ENCODE data around the gene SLC8A1. TPM values are rescaled to one million over a fixed set of nuclear protein-coding genes. Genes with fewer than 3 reads are reported as not detected.

Gene SLC8A1
- total and polyA plus RNA-seq, 2 of the 13 experiments (the other 11 are each of a cell fraction or from before 2014, with no cell fraction given): not detected

DNA sequence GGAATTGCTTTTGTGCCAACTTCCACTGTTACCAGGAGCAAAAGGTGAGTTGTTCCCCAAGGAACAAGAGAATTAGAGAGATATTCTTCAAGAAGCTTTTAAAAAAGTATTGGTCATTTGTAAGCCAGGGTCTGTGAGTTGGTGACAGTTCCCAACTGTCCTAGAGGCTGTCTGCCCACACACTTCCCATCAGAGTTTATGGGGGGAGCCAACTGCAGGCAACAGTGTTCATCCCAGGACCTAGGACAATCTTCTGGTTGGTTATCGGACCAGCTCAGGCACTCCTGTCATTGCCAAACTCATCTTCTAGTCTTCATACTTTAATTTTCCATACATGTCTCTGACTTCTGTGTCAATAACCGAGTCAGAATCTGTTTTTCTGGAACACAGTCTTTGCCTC is 47.5 kb upstream of the SLC8A1 start:
- no peak for FAIRE-seq

More for the DNA sequence above, 47.5 kb upstream of the SLC8A1 start:
- Histone ChIP-seq H3K27me3 (ENCODE audit: control insufficient read depth in 1 of 2, insufficient read depth in 2 of 2, low read length in 2 of 2) (no peaks in the 10 kb centered on the region), H3K9ac (ENCODE audit: insufficient read depth, low read depth, low read length) (no peak overlapping the region), H3K4me2 (ENCODE audit: low read depth, low read length) (no peak overlapping the region), H3K9me3 (ENCODE audit: low read length) (no peaks in the 10 kb centered on the region), H4K20me1 (ENCODE audit: insufficient read depth, low read length) (no peaks in the 10 kb centered on the region), H3K79me2 (ENCODE audit: insufficient read depth, low read length) (no peaks in the 10 kb centered on the region), H3K27ac (ENCODE audit: extremely low read length, insufficient read depth, low read length) (no peak overlapping the region), H2AFZ (ENCODE audit: low read length) (no peak overlapping the region), H3K4me1 (ENCODE audit: insufficient read depth, low read length) (no peaks in the 10 kb centered on the region), H3K4me3 (replicated peaks in 1 of 3; ENCODE audit: insufficient read depth in 1 of 3, low read depth in 2 of 3, low read length in 3 of 3) (no peak overlapping the region), H3K36me3 (replicated peaks in 1 of 2; ENCODE audit: control insufficient read depth in 1 of 2, insufficient read depth in 2 of 2, low read length in 2 of 2) (no peaks in the 10 kb centered on the region)
- DNase-seq (ENCODE audit: low spot score) (no peak), ATAC-seq (no peak)
- no peak for TF ChIP-seq KDM4B (CRISPR knock-in tag; IDR thresholded peaks at IDR 0.05)
- no peak for TF ChIP-seq ZNF230 (CRISPR knock-in tag; IDR thresholded peaks at IDR 0.05)
- no peak for TF ChIP-seq NCOR1 (IDR thresholded peaks at IDR 0.05; ENCODE audit: borderline replicate concordance, low read length)
- TF ChIP-seq DNMT1 (CRISPR knock-in tag; IDR thresholded peaks at IDR 0.05): no peak
- TF ChIP-seq, protein P1, sequence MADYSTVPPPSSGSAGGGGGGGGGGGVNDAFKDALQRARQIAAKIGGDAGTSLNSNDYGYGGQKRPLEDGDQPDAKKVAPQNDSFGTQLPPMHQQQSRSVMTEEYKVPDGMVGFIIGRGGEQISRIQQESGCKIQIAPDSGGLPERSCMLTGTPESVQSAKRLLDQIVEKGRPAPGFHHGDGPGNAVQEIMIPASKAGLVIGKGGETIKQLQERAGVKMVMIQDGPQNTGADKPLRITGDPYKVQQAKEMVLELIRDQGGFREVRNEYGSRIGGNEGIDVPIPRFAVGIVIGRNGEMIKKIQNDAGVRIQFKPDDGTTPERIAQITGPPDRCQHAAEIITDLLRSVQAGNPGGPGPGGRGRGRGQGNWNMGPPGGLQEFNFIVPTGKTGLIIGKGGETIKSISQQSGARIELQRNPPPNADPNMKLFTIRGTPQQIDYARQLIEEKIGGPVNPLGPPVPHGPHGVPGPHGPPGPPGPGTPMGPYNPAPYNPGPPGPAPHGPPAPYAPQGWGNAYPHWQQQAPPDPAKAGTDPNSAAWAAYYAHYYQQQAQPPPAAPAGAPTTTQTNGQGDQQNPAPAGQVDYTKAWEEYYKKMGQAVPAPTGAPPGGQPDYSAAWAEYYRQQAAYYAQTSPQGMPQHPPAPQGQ (CRISPR knock-in tag; IDR thresholded peaks at IDR 0.05; ENCODE audit: borderline replicate concordance): no peak
- no peak for TF ChIP-seq MAZ (IDR thresholded peaks at IDR 0.05; ENCODE audit: borderline replicate concordance, low read depth, low read length)
- no peak for TF ChIP-seq MAZ (CRISPR knock-in tag; IDR thresholded peaks at IDR 0.05; ENCODE audit: low read depth)
- no peak for TF ChIP-seq HOXA5 (CRISPR knock-in tag; IDR thresholded peaks at IDR 0.05)
- TF ChIP-seq, protein P2, sequence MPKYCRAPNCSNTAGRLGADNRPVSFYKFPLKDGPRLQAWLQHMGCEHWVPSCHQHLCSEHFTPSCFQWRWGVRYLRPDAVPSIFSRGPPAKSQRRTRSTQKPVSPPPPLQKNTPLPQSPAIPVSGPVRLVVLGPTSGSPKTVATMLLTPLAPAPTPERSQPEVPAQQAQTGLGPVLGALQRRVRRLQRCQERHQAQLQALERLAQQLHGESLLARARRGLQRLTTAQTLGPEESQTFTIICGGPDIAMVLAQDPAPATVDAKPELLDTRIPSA (CRISPR knock-in tag; IDR thresholded peaks at IDR 0.05; ENCODE audit: borderline replicate concordance): no peak
- no peak for TF ChIP-seq SMYD3 (CRISPR knock-in tag; IDR thresholded peaks at IDR 0.05)
- TF ChIP-seq, protein P3, sequence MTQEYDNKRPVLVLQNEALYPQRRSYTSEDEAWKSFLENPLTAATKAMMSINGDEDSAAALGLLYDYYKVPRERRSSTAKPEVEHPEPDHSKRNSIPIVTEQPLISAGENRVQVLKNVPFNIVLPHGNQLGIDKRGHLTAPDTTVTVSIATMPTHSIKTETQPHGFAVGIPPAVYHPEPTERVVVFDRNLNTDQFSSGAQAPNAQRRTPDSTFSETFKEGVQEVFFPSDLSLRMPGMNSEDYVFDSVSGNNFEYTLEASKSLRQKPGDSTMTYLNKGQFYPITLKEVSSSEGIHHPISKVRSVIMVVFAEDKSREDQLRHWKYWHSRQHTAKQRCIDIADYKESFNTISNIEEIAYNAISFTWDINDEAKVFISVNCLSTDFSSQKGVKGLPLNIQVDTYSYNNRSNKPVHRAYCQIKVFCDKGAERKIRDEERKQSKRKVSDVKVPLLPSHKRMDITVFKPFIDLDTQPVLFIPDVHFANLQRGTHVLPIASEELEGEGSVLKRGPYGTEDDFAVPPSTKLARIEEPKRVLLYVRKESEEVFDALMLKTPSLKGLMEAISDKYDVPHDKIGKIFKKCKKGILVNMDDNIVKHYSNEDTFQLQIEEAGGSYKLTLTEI (CRISPR knock-in tag; conservative IDR thresholded peaks at IDR 0.05): no peak
- no peak for TF ChIP-seq ZNF790 (CRISPR knock-in tag; IDR thresholded peaks at IDR 0.05; ENCODE audit: borderline replicate concordance)
- TF ChIP-seq RFXANK (CRISPR knock-in tag; IDR thresholded peaks at IDR 0.05): no peak
- TF ChIP-seq HHEX (CRISPR knock-in tag; IDR thresholded peaks at IDR 0.05): no peak
- no peak for TF ChIP-seq ZNF160 (CRISPR knock-in tag; IDR thresholded peaks at IDR 0.05)
- TF ChIP-seq ZNF446 (CRISPR knock-in tag; IDR thresholded peaks at IDR 0.05): no peak
- TF ChIP-seq SUZ12 (IDR thresholded peaks at IDR 0.05; ENCODE audit: low read depth, low read length): no peak
- no peak for TF ChIP-seq NAIF1 (CRISPR knock-in tag; IDR thresholded peaks at IDR 0.05; ENCODE audit: borderline replicate concordance)
- TF ChIP-seq ZNF772 (CRISPR knock-in tag; IDR thresholded peaks at IDR 0.05): no peak
- no peak for TF ChIP-seq ZNF709 (CRISPR knock-in tag; IDR thresholded peaks at IDR 0.05)
- TF ChIP-seq, protein P4, sequence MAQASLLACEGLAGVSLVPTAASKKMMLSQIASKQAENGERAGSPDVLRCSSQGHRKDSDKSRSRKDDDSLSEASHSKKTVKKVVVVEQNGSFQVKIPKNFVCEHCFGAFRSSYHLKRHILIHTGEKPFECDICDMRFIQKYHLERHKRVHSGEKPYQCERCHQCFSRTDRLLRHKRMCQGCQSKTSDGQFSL (CRISPR knock-in tag; IDR thresholded peaks at IDR 0.05): no peak
- in situ Hi-C loops (cut with HindIII; ENCODE audit: extremely low pct_ligation_motif_present, low pct_unique_long_range_greater_than_20kb): no loop called here
- no TSS peak for BruUV-seq (replicated peaks)
- ChIA-PET CTCF (ENCODE audit: low intra/inter-chr PET ratio, low total read pairs) (no interaction called here), POLR2A (no interaction called here)
- WGBS (ENCODE audit: low lambda C conversion rate): 12% methylated on average over 2 of the region's 2 CpGs
- intact Hi-C loops (cut with micrococcal nuclease; ENCODE audit: unreplicated experiment): no loop called here
